Measurements from ENCODE around the gene STXBP6. TPM values are rescaled to one million over a fixed set of nuclear protein-coding genes. Genes with fewer than 3 reads are reported as not detected.

Gene STXBP6
- total RNA-seq, 1 donor: 5.8 TPM

DNA sequence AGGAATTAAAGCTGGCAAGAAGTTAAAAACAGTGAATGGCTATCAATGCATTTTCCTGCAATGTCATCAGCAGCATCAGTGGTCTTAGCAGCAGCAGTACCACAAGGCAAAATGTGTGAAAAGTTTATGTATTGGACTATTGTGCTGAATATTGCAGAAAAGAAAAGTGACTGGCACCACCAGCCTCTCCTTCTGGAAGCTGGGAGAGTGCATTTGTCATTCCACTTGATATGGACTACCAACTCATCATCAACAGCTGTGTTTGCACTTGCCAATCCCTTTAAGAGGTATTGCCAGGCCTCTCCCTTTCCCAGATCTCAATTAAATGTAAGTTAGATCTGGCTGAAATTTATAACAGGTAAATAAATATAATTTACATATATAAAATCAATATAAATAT is 265.0 kb downstream of the STXBP6 start:
- no peaks in the 10 kb centered on the region for H3K4me1 ChIP-seq (ENCODE audit: insufficient read depth, low read length)
- no peak overlapping the region for H3K4me3 ChIP-seq (ENCODE audit: insufficient read depth, low read length)
- TF ChIP-seq, protein P1, sequence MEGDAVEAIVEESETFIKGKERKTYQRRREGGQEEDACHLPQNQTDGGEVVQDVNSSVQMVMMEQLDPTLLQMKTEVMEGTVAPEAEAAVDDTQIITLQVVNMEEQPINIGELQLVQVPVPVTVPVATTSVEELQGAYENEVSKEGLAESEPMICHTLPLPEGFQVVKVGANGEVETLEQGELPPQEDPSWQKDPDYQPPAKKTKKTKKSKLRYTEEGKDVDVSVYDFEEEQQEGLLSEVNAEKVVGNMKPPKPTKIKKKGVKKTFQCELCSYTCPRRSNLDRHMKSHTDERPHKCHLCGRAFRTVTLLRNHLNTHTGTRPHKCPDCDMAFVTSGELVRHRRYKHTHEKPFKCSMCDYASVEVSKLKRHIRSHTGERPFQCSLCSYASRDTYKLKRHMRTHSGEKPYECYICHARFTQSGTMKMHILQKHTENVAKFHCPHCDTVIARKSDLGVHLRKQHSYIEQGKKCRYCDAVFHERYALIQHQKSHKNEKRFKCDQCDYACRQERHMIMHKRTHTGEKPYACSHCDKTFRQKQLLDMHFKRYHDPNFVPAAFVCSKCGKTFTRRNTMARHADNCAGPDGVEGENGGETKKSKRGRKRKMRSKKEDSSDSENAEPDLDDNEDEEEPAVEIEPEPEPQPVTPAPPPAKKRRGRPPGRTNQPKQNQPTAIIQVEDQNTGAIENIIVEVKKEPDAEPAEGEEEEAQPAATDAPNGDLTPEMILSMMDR (IDR thresholded peaks at IDR 0.05; ENCODE audit: extremely low read depth, low read depth, low read length): no peak
- H3K36me3 ChIP-seq (ENCODE audit: insufficient read depth, low read length): no peaks in the 10 kb centered on the region
- no peaks in the 10 kb centered on the region for H4K20me1 ChIP-seq (ENCODE audit: insufficient read depth, low read length)
- no peak for DNase-seq (ENCODE audit: insufficient read length, low spot score, missing footprints)
- no peaks in the 10 kb centered on the region for H3K9me3 ChIP-seq (ENCODE audit: low read depth, low read length)
- no peaks in the 10 kb centered on the region for H3K27me3 ChIP-seq (ENCODE audit: insufficient read depth, low read length)
- no peaks in the 10 kb centered on the region for H3K79me2 ChIP-seq (ENCODE audit: insufficient read depth, low read length)
- no peak overlapping the region for H3K4me2 ChIP-seq (ENCODE audit: insufficient read depth, low read length)
- H2AFZ ChIP-seq (ENCODE audit: low read length): no peak overlapping the region
- H3K27ac ChIP-seq (ENCODE audit: low read depth, low read length): no peak overlapping the region

DNA sequence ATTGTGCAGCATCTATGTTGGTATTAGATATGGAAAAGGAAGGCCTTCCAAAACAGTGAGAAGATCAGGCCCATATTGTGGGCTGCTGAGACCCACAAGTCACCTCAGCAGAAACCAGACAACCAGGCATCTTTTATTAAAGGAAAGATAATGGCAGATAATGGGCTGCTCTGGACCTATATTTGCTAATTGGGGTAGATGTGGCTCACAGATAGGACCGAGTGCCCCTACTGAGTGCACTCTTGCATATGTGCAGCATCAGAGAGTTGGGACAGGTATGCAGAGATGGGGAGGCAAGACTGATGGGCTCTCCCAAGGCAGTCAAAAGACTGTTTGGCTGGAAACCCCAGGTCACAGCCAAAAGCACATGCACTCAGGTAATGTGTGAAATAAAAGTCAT is 266.2 kb downstream of the STXBP6 start:
- DNase-seq (ENCODE audit: insufficient read length, low spot score, missing footprints): no peak
- no peaks in the 10 kb centered on the region for H3K4me1 ChIP-seq (ENCODE audit: insufficient read depth, low read length)

DNA sequence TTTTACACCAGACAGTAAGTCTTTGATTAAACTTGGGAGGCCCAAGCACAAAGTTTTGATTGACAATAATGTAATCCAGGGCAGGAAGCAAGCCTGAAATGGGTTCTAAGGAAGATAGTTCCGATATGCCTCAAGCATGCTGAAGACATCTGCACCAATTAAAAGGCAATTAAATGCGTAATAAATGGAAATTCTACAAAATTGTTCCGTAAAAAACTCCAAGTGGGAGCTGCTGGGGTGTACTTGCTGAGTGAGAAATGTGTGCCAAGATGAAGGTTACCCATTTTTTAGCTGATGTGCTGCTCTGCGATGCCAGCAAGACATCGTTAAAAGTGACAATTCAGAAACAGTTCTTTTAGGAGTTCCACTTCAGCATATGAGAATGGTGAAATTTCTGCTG is 269.7 kb downstream of the STXBP6 start:
- Histone ChIP-seq H3K79me2 (ENCODE audit: insufficient read depth, low read length) (no peaks in the 10 kb centered on the region), H3K27ac (ENCODE audit: low read depth, low read length) (no peak overlapping the region), H2AFZ (ENCODE audit: low read length) (no peak overlapping the region), H3K4me2 (ENCODE audit: insufficient read depth, low read length) (no peak overlapping the region), H3K4me1 (ENCODE audit: insufficient read depth, low read length) (no peaks in the 10 kb centered on the region), H3K27me3 (ENCODE audit: insufficient read depth, low read length) (no peaks in the 10 kb centered on the region), H4K20me1 (ENCODE audit: insufficient read depth, low read length) (no peaks in the 10 kb centered on the region), H3K9me3 (ENCODE audit: low read depth, low read length) (no peaks in the 10 kb centered on the region), H3K36me3 (ENCODE audit: insufficient read depth, low read length) (no peaks in the 10 kb centered on the region), H3K4me3 (ENCODE audit: insufficient read depth, low read length) (no peak overlapping the region)
- TF ChIP-seq, protein P1 (IDR thresholded peaks at IDR 0.05; ENCODE audit: extremely low read depth, low read depth, low read length): no peak
- no peak for DNase-seq (ENCODE audit: insufficient read length, low spot score, missing footprints)

More for the DNA sequence above, 266.2 kb downstream of the STXBP6 start:
- Histone ChIP-seq H3K4me2 (ENCODE audit: insufficient read depth, low read length) (no peak overlapping the region), H2AFZ (ENCODE audit: low read length) (no peak overlapping the region), H3K4me3 (ENCODE audit: insufficient read depth, low read length) (no peak overlapping the region), H3K79me2 (ENCODE audit: insufficient read depth, low read length) (no peaks in the 10 kb centered on the region), H3K27ac (ENCODE audit: low read depth, low read length) (no peak overlapping the region), H3K27me3 (ENCODE audit: insufficient read depth, low read length) (no peaks in the 10 kb centered on the region), H3K9me3 (ENCODE audit: low read depth, low read length) (no peaks in the 10 kb centered on the region), H4K20me1 (ENCODE audit: insufficient read depth, low read length) (no peaks in the 10 kb centered on the region), H3K36me3 (ENCODE audit: insufficient read depth, low read length) (no peaks in the 10 kb centered on the region)
- TF ChIP-seq, protein P1 (IDR thresholded peaks at IDR 0.05; ENCODE audit: extremely low read depth, low read depth, low read length): no peak

DNA sequence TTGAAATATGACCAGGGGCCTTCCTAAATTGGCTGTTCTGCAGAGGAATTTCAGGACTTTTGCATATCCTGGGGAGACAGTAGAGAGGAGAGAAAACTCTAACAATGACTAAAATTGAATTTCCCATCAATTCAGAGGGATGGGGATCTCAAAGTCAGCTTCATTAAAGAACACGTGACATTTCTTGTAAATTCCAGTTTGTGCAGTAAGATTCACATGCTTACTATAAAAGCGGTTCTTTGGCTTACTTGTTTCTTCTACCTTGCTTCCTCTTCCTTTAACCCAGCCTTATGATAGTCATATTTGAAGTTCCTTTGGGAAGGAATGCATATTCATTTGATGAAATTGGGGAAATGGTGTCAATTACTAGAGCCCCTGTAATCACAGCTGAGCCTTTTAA is 272.3 kb downstream of the STXBP6 start:
- H3K36me3 ChIP-seq (ENCODE audit: insufficient read depth, low read length): no peaks in the 10 kb centered on the region
- no peaks in the 10 kb centered on the region for H3K9me3 ChIP-seq (ENCODE audit: low read depth, low read length)
- H4K20me1 ChIP-seq (ENCODE audit: insufficient read depth, low read length): no peaks in the 10 kb centered on the region
- no peak overlapping the region for H2AFZ ChIP-seq (ENCODE audit: low read length)
- no peak overlapping the region for H3K4me3 ChIP-seq (ENCODE audit: insufficient read depth, low read length)
- H3K27me3 ChIP-seq (ENCODE audit: insufficient read depth, low read length): no peaks in the 10 kb centered on the region
- DNase-seq (ENCODE audit: insufficient read length, low spot score, missing footprints): no peak
- H3K4me1 ChIP-seq (ENCODE audit: insufficient read depth, low read length): no peaks in the 10 kb centered on the region
- H3K27ac ChIP-seq (ENCODE audit: low read depth, low read length): no peak overlapping the region
- TF ChIP-seq, protein P1 (IDR thresholded peaks at IDR 0.05; ENCODE audit: extremely low read depth, low read depth, low read length): no peak
- H3K4me2 ChIP-seq (ENCODE audit: insufficient read depth, low read length): no peak overlapping the region
- H3K79me2 ChIP-seq (ENCODE audit: insufficient read depth, low read length): no peaks in the 10 kb centered on the region
